H9 (cell line): ENCODE results near the gene BCL6B. TPM values are rescaled to one million over a fixed set of nuclear protein-coding genes. Genes with fewer than 3 reads are reported as not detected.

ENCODE experiments used
- DNase-seq: peaks from one replicate; pipeline ENCODE4 v3.0.0-alpha.2; 2017
- H2AFZ ChIP-seq: one replicate; pipeline ENCODE4 v1.6.1; 2013; ENCODE audit warnings: mild to moderate bottlenecking, low read length, control low read depth, moderate library complexity
- H2AK5ac ChIP-seq: 2 replicates; pipeline ENCODE4 v1.6.1; 2013; ENCODE audit warnings: low read length, control low read depth, mixed read lengths; ENCODE audit not compliant: insufficient read length
- H2BK120ac ChIP-seq: one replicate; pipeline ENCODE4 v1.6.1; 2013; ENCODE audit warnings: low read depth, mild to moderate bottlenecking, low read length, control low read depth, inconsistent platforms; ENCODE audit not compliant: poor library complexity, severe bottlenecking
- H2BK12ac ChIP-seq: 2 replicates; pipeline ENCODE4 v1.6.1; 2013; ENCODE audit warnings: low read length, control low read depth, mixed read lengths, low read depth; ENCODE audit not compliant: insufficient read length
- H2BK15ac ChIP-seq: 2 replicates; pipeline ENCODE4 v1.6.1; 2013; ENCODE audit warnings: low read depth, low read length, control low read depth
- H2BK20ac ChIP-seq: one replicate; pipeline ENCODE4 v1.6.1; 2013; ENCODE audit warnings: low read depth, mild to moderate bottlenecking, low read length, control low read depth, inconsistent platforms; ENCODE audit not compliant: poor library complexity, severe bottlenecking
- H2BK5ac ChIP-seq: 2 replicates; pipeline ENCODE4 v1.6.1; 2013; ENCODE audit warnings: low read length, control low read depth, mixed read lengths; ENCODE audit not compliant: insufficient read length
- H3K14ac ChIP-seq: 2 replicates; pipeline ENCODE4 v1.6.1; 2013; ENCODE audit warnings: low read length, control low read depth; ENCODE audit not compliant: insufficient read depth
- H3K18ac ChIP-seq: 2 replicates; pipeline ENCODE4 v1.6.1; 2013; ENCODE audit warnings: low read depth, mild to moderate bottlenecking, mixed read lengths, low read length, control low read depth; ENCODE audit not compliant: insufficient read length
- H3K23ac ChIP-seq: 2 replicates; pipeline ENCODE4 v1.6.1; 2013; ENCODE audit warnings: low read length, control low read depth, mixed read lengths, low read depth; ENCODE audit not compliant: insufficient read length
- H3K23me2 ChIP-seq: 2 replicates; pipeline ENCODE4 v1.6.1; 2013; ENCODE audit warnings: low read depth, mild to moderate bottlenecking, mixed read lengths, low read length, control low read depth; ENCODE audit not compliant: insufficient read length, poor library complexity, severe bottlenecking
- H3K27ac ChIP-seq: 2 replicates; pipeline ENCODE4 v1.5.1; 2013; ENCODE audit warnings: low read length, control low read depth, mixed read lengths, low read depth; ENCODE audit not compliant: insufficient read length
- H3K27me3 ChIP-seq: 2 replicates; pipeline ENCODE4 v1.6.1; 2013; ENCODE audit warnings: low read length, control low read depth, inconsistent platforms; ENCODE audit not compliant: insufficient read depth
- H3K4ac ChIP-seq: 2 replicates; pipeline ENCODE4 v1.6.1; 2013; ENCODE audit warnings: low read depth, mild to moderate bottlenecking, control low read depth, inconsistent platforms, low read length, moderate library complexity
- H3K4me1 ChIP-seq: 2 replicates; pipeline ENCODE4 v1.6.1; 2013; ENCODE audit warnings: low read length, control low read depth, inconsistent platforms; ENCODE audit not compliant: insufficient read depth
- H3K4me2 ChIP-seq: 2 replicates; pipeline ENCODE4 v1.6.1; 2013; ENCODE audit warnings: low read length, control low read depth, mixed read lengths; ENCODE audit not compliant: insufficient read length, insufficient read depth
- H3K56ac ChIP-seq: 2 replicates; pipeline ENCODE4 v1.6.1; 2013; ENCODE audit warnings: low read depth, mild to moderate bottlenecking, mixed read lengths, low read length, control low read depth; ENCODE audit not compliant: insufficient read length
- H3K79me1 ChIP-seq: 2 replicates; pipeline ENCODE4 v1.6.1; 2013; ENCODE audit warnings: low read depth, mild to moderate bottlenecking, moderate library complexity, low read length, control low read depth, inconsistent platforms; ENCODE audit not compliant: insufficient read depth, poor library complexity, severe bottlenecking
- H3K79me2 ChIP-seq: 2 replicates; pipeline ENCODE4 v1.6.1; 2013; ENCODE audit warnings: low read length, control low read depth, inconsistent platforms; ENCODE audit not compliant: insufficient read depth
- H3K9ac ChIP-seq: 2 replicates; pipeline ENCODE4 v1.6.1; 2013; ENCODE audit warnings: low read length, control low read depth, mixed read lengths; ENCODE audit not compliant: insufficient read length; ENCODE audit errors: extremely low read depth
- H3K9me3 ChIP-seq: one replicate; pipeline ENCODE4 v1.6.1; 2013; ENCODE audit warnings: low read depth, low read length, inconsistent platforms; ENCODE audit not compliant: control insufficient read depth
- H3T11ph ChIP-seq: one replicate; pipeline ENCODE4 v1.6.1; 2013; ENCODE audit warnings: mild to moderate bottlenecking, low read length, control low read depth, inconsistent platforms
- H4K20me1 ChIP-seq: one replicate; pipeline ENCODE4 v1.6.1; 2013; ENCODE audit not compliant: control insufficient read depth, insufficient read length, insufficient read depth
- H4K5ac ChIP-seq: 2 replicates; pipeline ENCODE4 v1.6.1; 2013; ENCODE audit warnings: low read depth, mild to moderate bottlenecking, mixed read lengths, low read length, control low read depth; ENCODE audit not compliant: insufficient read length
- H4K8ac ChIP-seq: replicated peaks from 2 replicates; pipeline ENCODE4 v1.6.1; 2013; ENCODE audit warnings: low read length, control low read depth, mixed read lengths, low read depth; ENCODE audit not compliant: insufficient read length
- H4K91ac ChIP-seq: 2 replicates; pipeline ENCODE4 v1.6.1; 2013; ENCODE audit warnings: low read depth, mild to moderate bottlenecking, moderate library complexity, mixed read lengths, low read length, control low read depth; ENCODE audit not compliant: insufficient read length
- H3K27ac Mint-ChIP-seq, 3 experiments: 2 replicates in 2 of 3; 3 replicates in 1 of 3; pipeline ENCODE4 v1.8.0; 2020 to 2021; ENCODE audit warnings: mixed read lengths in 3 of 3, mild to moderate bottlenecking in 1 of 3, moderate library complexity in 1 of 3
- H3K27me3 Mint-ChIP-seq: 2 replicates; pipeline ENCODE4 v1.8.0; 2021; ENCODE audit warnings: low read depth, mild to moderate bottlenecking, moderate library complexity, mixed read lengths
- H3K36me3 Mint-ChIP-seq, 3 experiments: 2 replicates in 2 of 3; 3 replicates in 1 of 3; pipeline ENCODE4 v1.8.0; 2020 to 2021; ENCODE audit warnings: low read depth in 3 of 3, mixed read lengths in 3 of 3; ENCODE audit not compliant: insufficient read depth in 1 of 3
- H3K4me1 Mint-ChIP-seq, 2 experiments: 2 replicates each; pipeline ENCODE4 v1.8.0; 2020; ENCODE audit warnings: mixed read lengths in 2 of 2
- H3K4me3 Mint-ChIP-seq, 2 experiments: 2 replicates in 1 of 2; 3 replicates in 1 of 2; pipeline ENCODE4 v1.8.0; 2020 to 2021; ENCODE audit warnings: mild to moderate bottlenecking in 2 of 2, mixed read lengths in 2 of 2, moderate library complexity in 1 of 2
- H3K9me3 Mint-ChIP-seq, 2 experiments: 2 replicates in 1 of 2; 3 replicates in 1 of 2; pipeline ENCODE4 v1.8.0; 2020; ENCODE audit warnings: mild to moderate bottlenecking in 2 of 2, mixed read lengths in 2 of 2, moderate library complexity in 1 of 2
- WGBS: extraction: QIAGEN DNeasy Blood & Tissue Kit; methylation state at CpG from one replicate; pipeline ENCODE4 v1.1.7; 2013; ENCODE audit warnings: missing lambda C conversion rate, low lambda C conversion rate, mixed read lengths; ENCODE audit not compliant: insufficient read length; ENCODE audit errors: extremely low coverage; 5-methylcytosine and 5-hydroxymethylcytosine counted together
- total RNA-seq: library from RNA; stranded (reverse); gene quantifications from 2 replicates; pipeline ENCODE4 v1.2.1, GENCODE V29; 2021
- TF ChIP-seq, protein P1 (sequence below): fragments of 200-600 bp; sonication (generic); conservative IDR thresholded peaks from 3 replicates; pipeline ENCODE4 v1.8.0; 2021; ENCODE audit warnings: antibody characterized with exemption, mild to moderate bottlenecking

The BCL6B gene
- total RNA-seq, 1 experiment from 2014 or later, result 3.3 TPM

DNA sequence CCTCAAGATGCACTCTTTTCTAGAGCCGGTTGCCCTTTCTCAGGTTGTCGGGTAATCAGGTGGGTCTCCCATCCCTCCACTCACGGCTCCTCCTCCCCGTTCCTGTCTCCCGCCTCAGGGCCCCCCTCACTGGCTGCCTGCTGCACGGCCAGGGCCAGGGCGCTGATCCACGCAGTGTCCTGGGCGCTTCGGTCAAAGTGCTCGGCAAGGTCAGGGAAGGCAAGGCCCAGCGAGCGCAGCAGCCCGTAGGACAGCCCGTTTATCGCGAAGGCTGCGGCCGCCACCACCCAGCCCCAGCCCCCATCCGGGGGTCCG, 20.3 kb downstream of the BCL6B start:
- no peaks in the 10 kb centered on the region; a peak in 1 of 7 replicates for H3K36me3 Mint-ChIP-seq
- no peak overlapping the region for H3K56ac ChIP-seq
- H2BK5ac ChIP-seq, result no peak overlapping the region
- peaks cover 27 to 41% of the 10 kb centered on the region in 2 experiments for H3K4me1 Mint-ChIP-seq
- no peak overlapping the region for H2BK15ac ChIP-seq
- H3K14ac ChIP-seq, result no peak overlapping the region
- peaks cover 33% of the 10 kb centered on the region for H3K23me2 ChIP-seq
- TF ChIP-seq, protein P1, sequence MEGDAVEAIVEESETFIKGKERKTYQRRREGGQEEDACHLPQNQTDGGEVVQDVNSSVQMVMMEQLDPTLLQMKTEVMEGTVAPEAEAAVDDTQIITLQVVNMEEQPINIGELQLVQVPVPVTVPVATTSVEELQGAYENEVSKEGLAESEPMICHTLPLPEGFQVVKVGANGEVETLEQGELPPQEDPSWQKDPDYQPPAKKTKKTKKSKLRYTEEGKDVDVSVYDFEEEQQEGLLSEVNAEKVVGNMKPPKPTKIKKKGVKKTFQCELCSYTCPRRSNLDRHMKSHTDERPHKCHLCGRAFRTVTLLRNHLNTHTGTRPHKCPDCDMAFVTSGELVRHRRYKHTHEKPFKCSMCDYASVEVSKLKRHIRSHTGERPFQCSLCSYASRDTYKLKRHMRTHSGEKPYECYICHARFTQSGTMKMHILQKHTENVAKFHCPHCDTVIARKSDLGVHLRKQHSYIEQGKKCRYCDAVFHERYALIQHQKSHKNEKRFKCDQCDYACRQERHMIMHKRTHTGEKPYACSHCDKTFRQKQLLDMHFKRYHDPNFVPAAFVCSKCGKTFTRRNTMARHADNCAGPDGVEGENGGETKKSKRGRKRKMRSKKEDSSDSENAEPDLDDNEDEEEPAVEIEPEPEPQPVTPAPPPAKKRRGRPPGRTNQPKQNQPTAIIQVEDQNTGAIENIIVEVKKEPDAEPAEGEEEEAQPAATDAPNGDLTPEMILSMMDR, result no peak
- H3K79me1 ChIP-seq, result no peaks in the 10 kb centered on the region
- no peak for DNase-seq
- no peaks in the 10 kb centered on the region for H4K20me1 ChIP-seq
- H3K27me3 ChIP-seq, result peaks cover 6% of the 10 kb centered on the region
- H4K8ac ChIP-seq, result no peak overlapping the region
- H3K27ac Mint-ChIP-seq, result no peak overlapping the region
- no peaks in the 10 kb centered on the region for H3K9me3 ChIP-seq
- no peaks in the 10 kb centered on the region for H3K79me2 ChIP-seq
- no peaks in the 10 kb centered on the region for H3K9me3 Mint-ChIP-seq
- H3T11ph ChIP-seq, result no peak overlapping the region
- H3K4ac ChIP-seq, result no peak overlapping the region
- no peak overlapping the region for H3K27ac ChIP-seq
- no peak overlapping the region for H4K5ac ChIP-seq
- peak overlapping the region; percentile 56 to 81 for H3K4me3 Mint-ChIP-seq
- H2AK5ac ChIP-seq, result no peak overlapping the region
- peak overlapping the region; percentile 77 for H3K4me2 ChIP-seq
- no peak overlapping the region for H2BK20ac ChIP-seq
- H3K27me3 Mint-ChIP-seq, result peaks cover 88% of the 10 kb centered on the region
- no peak overlapping the region for H3K9ac ChIP-seq
- no peak overlapping the region for H2AFZ ChIP-seq
- no peak overlapping the region for H2BK12ac ChIP-seq
- WGBS, result no CpG with 5 or more reads among the region's 21 CpGs
- no peak overlapping the region for H3K23ac ChIP-seq
- no peaks in the 10 kb centered on the region for H3K4me1 ChIP-seq
- H4K91ac ChIP-seq, result no peak overlapping the region
- no peak overlapping the region for H2BK120ac ChIP-seq
- no peak overlapping the region for H3K18ac ChIP-seq
